HG03066 (cell line): ENCODE results near the gene TMEM272.
"Not testable (repeated sequence)": the region's sequence is repeated elsewhere in the genome, so short reads cannot be mapped to it uniquely, and the experiment has no call there.

Source experiments
- ATAC-seq: cut with Tn5 transposase; IDR thresholded peaks from one replicate; pipeline ENCODE4 v1.9.1; 2021; ENCODE audit warnings: low read depth; ENCODE audit not compliant: unreplicated experiment

The TMEM272 gene

DNA sequence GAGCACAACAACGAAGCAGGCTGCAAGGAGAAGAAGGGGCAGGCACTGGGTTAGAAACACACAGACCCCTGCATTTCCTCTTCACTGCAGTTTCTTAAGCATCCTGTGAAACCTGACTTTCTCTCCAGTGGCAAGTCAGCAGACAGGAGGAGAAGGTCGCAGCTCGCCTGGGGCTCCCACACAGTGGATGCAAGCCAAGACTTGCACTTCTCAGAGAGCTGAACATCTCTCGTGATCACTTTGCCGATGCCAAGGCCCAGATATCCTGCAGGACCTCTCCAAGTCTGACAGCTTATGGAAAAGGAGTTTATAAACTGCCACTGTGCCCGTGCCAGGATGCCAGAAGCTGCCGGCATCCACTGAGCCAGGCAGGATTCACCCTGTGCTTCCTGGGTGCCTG lies 18.4 kb downstream of the TMEM272 start:
- no peak for ATAC-seq

DNA sequence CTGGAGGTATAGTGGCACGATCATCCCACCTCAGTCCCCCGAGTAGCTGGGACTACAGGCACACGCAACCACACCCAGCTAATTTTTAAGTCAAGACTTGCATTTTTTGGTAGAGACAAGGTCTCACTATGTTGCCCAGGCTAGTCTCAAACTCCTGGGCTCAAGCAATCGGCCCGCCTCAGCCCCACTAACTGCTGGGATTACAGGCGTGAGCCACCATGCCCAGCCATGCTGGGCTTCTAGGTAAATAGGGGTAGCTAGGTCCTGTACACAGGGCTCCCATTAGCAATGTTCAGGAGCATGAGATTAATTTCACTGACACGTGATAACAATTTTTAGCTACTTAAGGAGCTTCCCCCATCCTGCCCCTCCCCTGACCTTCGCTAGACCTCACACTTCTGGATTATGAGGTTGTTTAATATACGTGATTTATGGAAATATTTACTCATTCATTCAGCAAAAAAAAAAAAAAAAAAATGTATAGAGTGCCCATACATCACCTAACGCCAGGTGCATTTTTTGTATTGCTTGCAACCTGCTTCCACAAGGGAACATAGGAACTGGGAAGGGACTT lies 19.2 kb downstream of the TMEM272 start:
- no peak for ATAC-seq

DNA sequence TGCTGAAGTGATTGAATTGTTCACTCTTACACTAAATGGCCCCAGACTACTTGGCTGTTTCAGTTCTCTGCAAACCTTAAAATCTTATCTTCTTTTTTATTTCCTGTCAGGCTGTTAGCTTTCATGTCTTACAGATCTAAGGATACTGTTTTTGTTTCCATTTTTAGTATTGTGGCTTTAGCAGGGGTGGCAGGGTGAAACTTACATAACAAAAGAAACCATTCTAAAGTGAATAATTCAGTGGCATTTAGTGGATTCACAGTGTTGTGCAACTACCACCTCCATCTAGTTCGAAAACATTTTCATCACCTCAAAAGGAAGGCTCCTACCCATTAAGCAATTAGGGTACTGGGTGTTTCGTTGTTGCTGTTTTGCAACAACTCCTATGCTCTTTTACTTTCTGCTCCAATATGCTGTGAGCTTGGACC lies 19.8 kb downstream of the TMEM272 start:
- no peak for ATAC-seq

DNA sequence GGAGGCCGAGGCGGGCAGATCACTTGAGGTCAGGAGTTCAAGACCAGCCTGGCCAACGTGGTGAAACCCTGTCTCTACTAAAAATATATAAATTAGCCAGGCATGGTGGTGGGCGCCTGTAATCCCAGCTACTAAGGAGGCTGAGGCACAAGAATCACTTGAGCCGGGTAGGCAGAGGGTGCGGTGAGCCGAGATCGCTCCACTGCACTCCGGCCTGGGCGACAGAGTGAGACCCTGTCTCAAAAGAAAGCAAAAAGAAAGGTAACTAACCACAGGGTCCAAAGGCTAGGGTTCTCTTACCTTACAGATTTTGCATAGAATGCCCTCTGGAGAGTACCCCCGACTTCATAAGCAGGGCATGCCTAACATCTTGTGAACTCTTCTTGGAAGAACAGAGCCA lies 20.3 kb downstream of the TMEM272 start:
- ATAC-seq = not testable (repeated sequence)

DNA sequence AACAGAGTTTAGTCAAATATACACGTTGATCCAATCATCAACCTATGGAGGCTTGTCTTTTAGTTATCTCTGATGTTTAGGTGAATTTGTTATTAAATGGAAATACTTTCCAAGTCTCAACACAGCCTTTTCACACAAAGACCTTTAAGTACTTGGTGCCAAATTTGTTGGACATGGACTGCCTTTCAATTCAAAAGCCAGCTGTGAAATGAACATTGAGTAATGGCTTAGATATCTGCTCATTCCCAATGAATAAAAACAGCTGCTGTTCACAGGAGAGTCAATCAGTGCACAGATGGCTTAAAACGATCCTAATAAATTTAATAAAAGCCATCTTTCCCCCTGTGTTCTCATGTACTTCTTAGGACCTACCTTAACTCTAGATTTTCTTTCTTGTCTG lies 21.1 kb downstream of the TMEM272 start:
- no peak for ATAC-seq

DNA sequence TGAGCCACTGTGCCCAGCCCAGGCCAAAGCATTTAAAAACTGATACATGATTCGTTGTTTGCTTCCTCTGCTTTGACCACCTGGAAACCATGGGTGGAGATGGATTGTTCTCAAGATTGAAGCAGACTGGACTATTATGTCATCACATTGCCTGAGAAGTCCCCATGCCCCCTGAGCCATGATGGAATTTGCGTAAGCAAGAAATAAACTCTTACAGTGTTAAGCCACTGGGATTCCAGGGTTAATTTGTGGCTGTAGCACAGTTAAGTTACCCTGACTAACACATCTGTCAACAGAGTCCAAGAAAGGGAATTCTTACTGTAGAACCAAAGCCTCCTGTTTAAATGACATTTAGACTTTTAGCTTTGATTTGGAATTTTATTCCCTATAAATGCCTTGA lies 21.6 kb downstream of the TMEM272 start:
- ATAC-seq = no peak

DNA sequence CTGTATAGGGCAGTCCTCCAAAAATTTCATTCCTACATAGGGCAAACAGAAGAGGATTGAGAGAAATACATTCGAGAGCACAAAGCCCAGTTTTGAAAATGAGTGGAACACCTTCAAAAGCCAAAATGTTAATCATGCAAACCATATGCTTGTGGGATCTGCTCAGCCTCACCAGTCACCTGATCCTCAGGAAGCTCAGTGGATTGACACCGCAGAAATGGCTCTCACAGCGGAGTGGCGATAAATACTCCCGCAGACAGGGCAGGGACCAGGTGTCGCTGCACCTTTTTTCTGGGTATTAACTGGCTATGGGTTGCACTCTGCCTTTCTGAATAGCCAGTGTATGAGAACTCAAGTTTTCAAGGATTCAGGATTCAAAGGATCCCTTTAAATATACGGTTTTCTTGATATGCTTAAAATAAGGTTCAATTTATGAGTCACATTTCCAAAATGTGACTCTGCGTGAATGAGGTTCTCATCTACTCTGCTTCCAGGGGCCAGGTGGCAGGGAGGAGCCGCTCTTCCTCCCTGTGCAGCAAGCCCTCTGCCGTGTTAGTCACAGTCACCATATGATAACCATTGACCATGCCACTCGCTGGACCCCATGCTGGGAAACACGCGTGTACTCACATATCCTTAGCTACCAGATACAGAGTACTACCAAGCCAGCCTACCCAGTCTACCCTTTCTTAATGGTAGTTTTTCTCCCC lies 22.7 kb downstream of the TMEM272 start:
- ATAC-seq = no peak

DNA sequence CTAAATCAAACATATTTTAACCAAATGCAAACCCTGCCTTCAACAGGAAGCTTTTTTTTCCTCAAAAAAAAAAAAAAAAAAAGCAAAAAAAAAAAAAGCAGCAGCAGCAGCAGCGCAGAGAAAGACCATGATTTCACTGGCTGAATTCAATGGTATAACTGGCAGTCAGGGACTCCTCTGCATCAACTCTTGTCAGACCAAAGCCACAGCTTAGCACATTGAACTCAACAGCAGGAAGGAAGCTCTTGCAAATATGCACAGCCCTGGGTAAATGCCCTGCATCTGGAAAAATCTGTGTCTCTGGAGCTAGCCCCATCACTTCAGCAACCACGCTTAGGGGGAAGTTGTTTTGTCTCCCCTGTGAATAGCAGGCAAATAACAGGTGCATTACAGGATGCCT lies 23.4 kb downstream of the TMEM272 start:
- no peak for ATAC-seq

DNA sequence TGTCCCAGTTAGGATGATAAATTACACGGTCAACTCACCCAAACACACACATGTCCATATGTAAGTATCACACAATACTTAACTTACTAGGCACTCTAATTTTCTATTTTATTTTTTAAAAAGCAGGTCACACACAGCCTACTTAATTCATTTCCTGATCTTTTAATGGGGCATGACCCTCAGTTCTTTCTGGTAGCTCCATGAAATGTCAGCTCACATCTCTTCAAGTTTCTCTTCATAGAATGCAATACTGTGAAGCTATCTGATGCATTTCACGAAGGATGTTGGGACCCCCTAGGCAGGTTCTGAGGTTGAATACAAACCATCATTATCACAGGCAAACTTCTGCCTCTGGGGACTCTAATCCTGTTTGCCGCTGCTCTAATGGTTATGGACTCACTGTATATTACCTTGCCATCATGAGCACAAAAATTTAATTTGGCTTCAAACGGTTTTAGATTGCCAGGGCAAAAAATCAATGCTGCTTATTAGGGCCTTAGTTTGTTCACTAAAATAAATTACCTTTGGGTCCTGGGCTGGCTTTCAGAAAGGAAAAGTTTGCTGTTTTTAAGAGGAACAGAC lies 24.9 kb downstream of the TMEM272 start:
- no peak for ATAC-seq

DNA sequence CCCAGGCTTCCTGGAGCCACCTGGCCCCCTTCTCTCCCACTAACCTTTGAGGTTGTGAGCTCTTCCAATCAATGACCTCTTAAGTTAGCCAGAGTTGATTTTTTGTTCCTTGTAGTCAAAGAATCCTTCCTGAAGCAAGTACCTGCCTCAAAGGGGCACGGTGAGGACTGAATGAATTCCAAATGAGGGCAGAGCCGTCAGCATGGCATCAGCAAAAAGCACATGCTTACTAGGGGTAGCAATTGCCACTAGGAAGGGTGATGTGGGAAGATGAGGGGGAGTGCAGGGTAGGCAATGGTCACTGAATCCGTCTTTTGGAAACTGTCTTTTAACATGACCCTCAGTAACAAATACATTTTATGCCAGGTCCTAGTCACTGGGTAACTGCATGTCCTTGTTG lies 25.4 kb downstream of the TMEM272 start:
- no peak for ATAC-seq

DNA sequence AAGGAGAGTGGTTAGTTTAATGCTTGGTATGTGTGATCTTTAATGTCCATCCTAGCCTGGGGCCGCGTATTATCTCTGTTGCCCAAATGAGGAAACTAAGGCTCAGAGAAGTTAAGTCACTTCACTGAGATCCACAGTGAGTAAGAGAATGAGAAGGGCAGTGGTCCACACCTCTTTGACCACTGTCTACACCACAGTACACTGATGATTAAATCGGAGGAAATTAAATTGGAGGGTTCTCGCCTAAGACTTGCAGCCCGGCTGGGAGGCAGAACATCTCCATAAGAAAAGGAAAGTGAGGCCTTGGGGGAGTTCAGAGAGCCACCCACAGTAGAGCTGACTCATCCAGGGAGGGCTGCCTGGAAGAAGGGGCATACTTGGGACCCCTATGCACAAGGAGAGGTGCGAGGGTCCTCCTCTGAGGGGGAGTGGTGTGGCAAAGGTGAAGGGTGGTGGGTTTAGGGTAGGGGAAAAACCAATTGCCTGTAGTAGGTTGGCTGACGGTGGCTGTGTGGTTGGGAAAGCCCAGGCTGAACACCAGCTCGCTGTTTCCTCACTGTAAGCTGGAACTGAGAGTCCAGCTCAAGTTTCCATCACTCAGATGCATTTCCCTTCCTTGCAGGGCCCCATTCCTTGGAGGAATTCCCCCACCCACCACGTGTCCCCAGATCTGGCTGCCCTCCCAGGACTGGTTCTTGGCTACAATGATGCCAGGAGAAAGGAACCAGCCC lies 26.0 kb downstream of the TMEM272 start:
- no peak for ATAC-seq

DNA sequence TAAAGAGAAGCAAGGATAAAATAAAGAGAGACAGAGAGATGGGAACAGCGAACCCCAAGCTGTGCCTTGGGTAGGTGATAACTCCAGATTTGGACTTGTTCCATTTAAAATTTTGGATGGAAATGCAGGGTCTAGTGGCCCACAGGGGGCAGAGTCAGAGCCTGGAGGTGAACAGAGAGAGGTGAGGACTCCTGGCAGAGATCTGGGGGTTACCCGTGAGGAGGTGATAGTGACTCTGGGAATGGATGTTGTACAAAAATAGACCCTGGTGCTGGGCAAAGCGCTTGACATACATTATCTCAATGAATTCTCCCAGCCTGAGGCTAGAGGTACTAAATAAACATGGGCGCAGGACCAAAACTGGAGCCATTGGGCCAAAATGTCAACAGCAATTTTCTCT lies 26.7 kb downstream of the TMEM272 start:
- no peak for ATAC-seq

DNA sequence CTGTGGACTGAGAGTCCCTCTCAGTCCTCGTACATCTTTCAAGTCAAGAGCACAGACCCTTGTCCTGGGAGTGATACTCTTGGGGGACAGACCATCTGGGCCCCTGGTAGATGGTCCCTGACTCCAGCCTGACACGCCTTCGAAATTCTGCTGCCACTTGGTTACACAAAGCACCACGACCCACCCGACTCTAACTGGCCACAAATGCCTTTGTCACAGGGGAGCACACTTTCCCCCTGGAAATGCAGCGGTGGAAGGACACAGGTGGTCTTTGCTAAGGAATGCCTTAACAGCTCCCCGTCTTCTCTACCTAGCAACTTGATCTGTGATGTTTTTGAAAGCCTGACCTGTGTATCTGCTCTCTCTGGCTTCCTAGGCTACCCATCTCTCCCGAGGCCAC lies 27.3 kb downstream of the TMEM272 start:
- ATAC-seq = no peak

DNA sequence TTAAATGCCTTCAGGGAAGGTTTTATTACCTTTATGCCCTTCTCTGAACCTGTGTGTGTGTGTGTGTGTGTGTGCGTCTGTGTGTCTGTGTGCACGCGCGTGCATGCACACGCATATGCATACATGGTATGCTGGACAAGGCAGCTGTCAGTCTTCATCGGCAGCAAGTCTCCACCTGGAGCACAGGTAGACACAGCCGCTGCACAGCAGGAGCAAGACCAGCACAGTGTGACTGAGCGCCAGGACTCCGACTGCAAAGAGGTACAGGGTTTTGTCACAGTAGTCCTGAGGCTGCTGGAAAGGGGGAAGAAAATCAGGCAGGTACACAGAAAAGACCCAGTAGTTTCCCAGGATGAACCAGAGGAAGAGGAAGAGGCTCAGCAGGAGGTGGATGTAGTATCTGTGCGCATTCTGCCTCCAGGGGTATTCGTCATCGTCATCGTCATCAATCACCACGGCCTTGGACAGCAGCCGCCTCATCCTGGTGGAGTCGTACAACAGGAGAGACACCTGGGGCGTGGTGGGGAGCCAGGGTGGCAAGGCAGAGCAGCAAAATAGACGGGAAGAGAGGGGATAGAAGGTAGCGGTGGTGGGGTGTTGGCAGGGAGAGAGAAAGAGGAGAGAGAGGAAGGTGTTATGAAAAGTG lies 28.2 kb downstream of the TMEM272 start:
- ATAC-seq = no peak

DNA sequence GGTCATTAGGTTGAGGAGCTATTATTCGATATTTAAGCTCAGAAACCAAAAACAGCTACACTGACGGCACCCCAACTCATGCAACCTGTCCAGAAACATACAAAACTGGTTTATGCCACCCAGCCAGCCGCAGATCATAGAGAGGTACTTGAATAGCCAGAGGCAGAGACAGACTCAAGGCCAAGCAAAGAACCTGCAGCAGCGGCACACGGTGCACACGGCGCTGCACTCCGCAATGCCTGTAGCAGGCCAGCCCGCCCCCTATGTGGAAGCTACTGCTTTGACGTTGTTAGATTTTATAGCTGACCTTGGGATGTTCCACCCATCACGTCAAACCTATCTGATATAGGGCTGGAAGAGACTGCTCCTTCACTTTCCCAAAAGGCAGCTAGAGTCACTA lies 29.1 kb downstream of the TMEM272 start:
- ATAC-seq = no peak

DNA sequence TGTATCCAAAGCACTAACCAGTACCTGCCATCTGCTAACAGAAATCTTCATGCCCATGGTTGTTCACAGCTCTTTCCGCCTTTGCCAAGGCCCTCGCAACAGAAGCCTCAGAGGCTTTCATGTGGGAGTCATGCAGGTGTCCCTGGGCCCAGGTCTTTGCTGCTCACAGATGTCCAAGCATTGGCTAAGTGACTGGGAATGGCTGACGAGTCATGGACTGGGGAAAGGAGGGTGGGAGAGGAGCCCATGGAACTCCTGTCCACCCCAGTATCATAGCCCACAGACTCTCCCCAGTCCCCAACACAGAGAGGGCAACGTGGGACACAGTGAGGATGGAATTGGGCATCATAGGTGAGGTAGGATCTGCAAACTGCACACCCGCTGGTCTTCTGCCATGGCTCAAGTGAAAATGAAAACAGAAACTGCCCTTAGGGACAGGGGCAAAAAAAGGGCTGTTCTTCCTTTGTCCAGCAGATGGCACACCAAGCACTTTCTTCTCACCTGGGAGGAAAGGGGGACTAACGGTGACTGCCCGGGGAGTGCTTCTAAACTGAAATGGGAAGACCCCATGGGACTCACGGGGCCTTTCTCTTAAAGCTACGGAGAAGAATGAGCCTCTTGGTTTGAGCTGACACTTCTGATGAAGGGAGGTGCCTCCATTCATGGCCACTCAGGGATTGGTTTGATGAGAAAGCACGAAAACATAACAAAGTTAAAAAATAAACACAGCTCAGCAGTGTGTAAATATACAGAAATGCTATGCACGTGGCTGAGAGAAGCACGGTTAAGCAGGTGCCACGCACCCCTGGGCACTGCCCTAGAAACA lies 29.9 kb downstream of the TMEM272 start:
- ATAC-seq = peak; percentile 85

DNA sequence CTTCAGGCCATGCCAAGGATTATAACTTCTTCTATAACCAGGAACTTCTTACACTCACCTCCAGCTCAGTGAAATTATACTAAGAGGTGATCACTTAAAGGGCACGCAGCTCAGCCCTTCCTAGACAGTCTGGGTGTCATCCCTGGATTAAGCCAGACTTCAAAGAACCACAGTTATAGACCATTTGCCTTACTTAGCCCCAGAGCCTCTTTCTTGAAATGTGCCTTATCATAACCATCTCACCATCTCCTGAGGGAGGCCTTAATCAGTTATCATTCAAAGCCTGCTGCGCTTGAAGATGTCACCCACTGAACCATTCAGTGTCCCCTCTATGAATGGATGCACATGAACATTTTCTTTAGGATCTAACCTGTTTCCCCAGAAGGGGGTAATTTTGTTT lies 30.9 kb downstream of the TMEM272 start:
- ATAC-seq = no peak

DNA sequence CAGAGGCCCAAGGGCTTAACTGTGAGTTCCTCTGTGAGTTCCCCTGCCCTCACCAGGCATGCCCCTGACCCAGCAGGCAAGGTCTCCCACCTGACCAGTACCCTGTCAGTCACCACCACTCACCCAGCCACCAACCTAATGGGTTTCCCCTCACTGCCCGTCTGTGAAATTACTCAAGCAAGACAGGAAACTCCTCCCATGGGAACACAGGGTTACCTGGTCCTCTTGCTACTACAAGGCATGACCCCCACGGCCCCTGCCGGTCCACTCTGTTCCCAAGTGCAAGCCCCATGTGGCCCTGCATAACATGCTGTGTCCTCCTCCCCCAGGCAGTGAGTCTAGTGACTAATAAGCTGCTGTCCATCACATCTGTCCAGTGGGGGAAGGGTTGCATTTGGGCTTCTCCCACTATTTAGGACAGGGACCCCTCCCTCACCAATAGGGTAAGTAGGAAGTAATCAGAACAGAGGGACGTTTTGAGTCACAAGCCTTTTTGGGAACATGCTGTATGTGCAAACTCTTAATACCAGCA lies 33.0 kb downstream of the TMEM272 start:
- ATAC-seq = no peak

DNA sequence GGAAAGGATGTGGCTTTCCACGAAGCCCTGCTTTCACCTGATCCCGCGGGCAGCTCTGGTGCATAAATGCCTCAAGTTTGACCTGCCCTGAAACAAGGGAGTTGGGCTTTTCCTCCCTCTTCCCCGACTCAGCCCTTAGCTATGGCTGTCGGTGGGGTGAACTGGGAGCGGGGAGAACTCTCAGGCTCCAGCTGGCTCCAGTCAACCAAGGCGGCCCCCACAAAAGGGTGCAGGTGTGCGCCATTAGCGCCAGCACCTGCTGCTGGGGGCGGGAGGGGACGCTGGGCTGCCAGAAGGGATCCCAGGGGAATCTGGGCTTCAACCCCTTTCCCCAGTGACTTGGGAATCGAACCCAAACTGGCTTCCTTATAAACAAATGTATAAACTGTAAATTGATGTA lies 33.9 kb downstream of the TMEM272 start:
- no peak for ATAC-seq

DNA sequence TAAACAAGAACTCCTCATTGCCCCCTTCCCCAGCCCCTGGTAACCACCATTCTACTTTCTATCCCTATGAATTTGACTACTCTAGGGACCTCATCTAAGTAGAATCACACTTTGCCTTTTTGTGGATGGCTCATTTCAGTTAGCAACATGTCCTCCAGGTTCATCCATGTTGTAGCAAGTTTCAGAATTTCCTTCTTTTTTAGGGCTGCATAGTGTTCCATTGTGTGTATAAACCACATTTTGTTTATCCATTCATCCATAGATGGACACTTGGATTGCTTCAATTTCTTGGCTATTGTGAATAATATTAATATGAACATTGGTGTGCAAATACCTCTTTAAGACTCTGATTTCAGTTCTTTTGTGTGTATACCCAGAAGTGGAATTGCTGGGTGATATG lies 36.2 kb downstream of the TMEM272 start:
- no peak for ATAC-seq
